IMR-90 (cell line): ENCODE data around the gene RNF123. TPM values are rescaled to one million over a fixed set of nuclear protein-coding genes. Genes with fewer than 3 reads are reported as not detected.

ENCODE experiments used
- ATAC-seq: fragments of 200-7000 bp; cut with Tn5 transposase; 2 replicates; pipeline ENCODE4 v1.9.1; 2020; ENCODE audit warnings: low read depth, mild to moderate bottlenecking, moderate library complexity
- BruUV-seq: library from RNA; stranded (reverse); fragments of 400-500 nt; replicated peaks from 2 replicates; lab custom pipeline; 2021; lab: Mats Ljungman, UMichigan
- CTCF ChIA-PET: fragments of 300-600 bp; formaldehyde crosslinking; extraction: SDS; loops from one replicate; lab custom pipeline; 2021; ENCODE audit warnings: antibody characterized with exemption; lab: Yijun Ruan, JAX
- POLR2A ChIA-PET: fragments of 300-600 bp; sonication (Branson Sonifier 250); formaldehyde crosslinking; loops from one replicate; lab custom pipeline; 2022; ENCODE audit warnings: antibody characterized with exemption; ENCODE audit not compliant: unreplicated experiment; lab: Charles Lee
- DNase-seq: peaks from one replicate; pipeline ENCODE4 v3.0.0; 2013
- H2AFZ ChIP-seq: replicated peaks from 2 replicates; pipeline ENCODE3; 2013; ENCODE audit warnings: low read length, mild to moderate bottlenecking; ENCODE audit not compliant: poor library complexity
- H2AK5ac ChIP-seq: 2 replicates; pipeline ENCODE4 v1.6.1; 2013; ENCODE audit warnings: low read depth, low read length, inconsistent platforms
- H2AK9ac ChIP-seq: replicated peaks from 2 replicates; pipeline ENCODE3; 2013; ENCODE audit warnings: mild to moderate bottlenecking, low read depth, low read length, moderate library complexity; ENCODE audit not compliant: poor library complexity
- H2BK120ac ChIP-seq: 2 replicates; pipeline ENCODE4 v1.6.1; 2013; ENCODE audit warnings: low read depth, low read length, inconsistent platforms
- H2BK15ac ChIP-seq: 3 replicates; pipeline ENCODE4 v1.6.1; 2013; ENCODE audit warnings: low read depth, low read length, inconsistent platforms
- H2BK20ac ChIP-seq: 2 replicates; pipeline ENCODE4 v1.6.1; 2013; ENCODE audit warnings: low read depth, mild to moderate bottlenecking, inconsistent platforms, low read length, moderate library complexity
- H2BK5ac ChIP-seq: 2 replicates; pipeline ENCODE4 v1.6.1; 2013; ENCODE audit warnings: mild to moderate bottlenecking, low read depth, low read length, inconsistent platforms; ENCODE audit not compliant: poor library complexity, severe bottlenecking
- H3K14ac ChIP-seq: replicated peaks from 2 replicates; pipeline ENCODE4 v1.6.1; 2013; ENCODE audit warnings: low read depth, low read length, inconsistent platforms
- H3K18ac ChIP-seq: 2 replicates; pipeline ENCODE4 v1.6.1; 2013; ENCODE audit warnings: low read depth, low read length, control low read depth
- H3K23ac ChIP-seq: 2 replicates; pipeline ENCODE4 v1.6.1; 2013; ENCODE audit warnings: low read depth, low read length, inconsistent platforms
- H3K27ac ChIP-seq: 2 replicates; pipeline ENCODE4 v1.5.1; 2013; ENCODE audit warnings: mild to moderate bottlenecking, control low read depth, low read length; ENCODE audit not compliant: insufficient read depth
- H3K27me3 ChIP-seq: 2 replicates; pipeline ENCODE4 v1.6.1; 2013; ENCODE audit warnings: low read length; ENCODE audit not compliant: control insufficient read depth, insufficient read depth
- H3K36me3 ChIP-seq: 2 replicates; pipeline ENCODE4 v1.6.1; 2013; ENCODE audit warnings: low read length, mixed read lengths; ENCODE audit not compliant: control insufficient read depth, insufficient read depth
- H3K4ac ChIP-seq: 2 replicates; pipeline ENCODE4 v1.6.1; 2013; ENCODE audit warnings: low read depth, low read length, inconsistent platforms
- H3K4me1 ChIP-seq: 2 replicates; pipeline ENCODE4 v1.6.1; 2013; ENCODE audit warnings: low read length, mixed read lengths; ENCODE audit not compliant: control insufficient read depth, insufficient read depth
- H3K4me2 ChIP-seq: 2 replicates; pipeline ENCODE4 v1.6.1; 2013; ENCODE audit warnings: low read depth, mild to moderate bottlenecking, control low read depth, low read length, moderate library complexity
- H3K4me3 ChIP-seq: 2 replicates; pipeline ENCODE4 v1.5.1; 2013; ENCODE audit warnings: low read depth, mild to moderate bottlenecking, control low read depth, low read length, moderate library complexity; ENCODE audit not compliant: insufficient read depth
- H3K56ac ChIP-seq: 2 replicates; pipeline ENCODE4 v1.6.1; 2013; ENCODE audit warnings: low read length, inconsistent platforms; ENCODE audit not compliant: insufficient read depth; ENCODE audit errors: extremely low read depth
- H3K79me1 ChIP-seq, 2 experiments: 2 replicates each; pipeline ENCODE4 v1.6.1; 2013; ENCODE audit warnings: low read length in 2 of 2, inconsistent platforms in 1 of 2, low read depth in 1 of 2
- H3K9ac ChIP-seq: 2 replicates; pipeline ENCODE4 v1.6.1; 2013; ENCODE audit warnings: low read depth, low read length, control low read depth
- H3K9me1 ChIP-seq: 2 replicates; pipeline ENCODE4 v1.6.1; 2013; ENCODE audit warnings: low read length, inconsistent platforms; ENCODE audit not compliant: insufficient read depth
- H3K9me3 ChIP-seq: 2 replicates; pipeline ENCODE4 v1.6.1; 2013; ENCODE audit warnings: low read length; ENCODE audit not compliant: control insufficient read depth, insufficient read depth
- H4K20me1 ChIP-seq: 2 replicates; pipeline ENCODE4 v1.6.1; 2013; ENCODE audit warnings: low read length, inconsistent platforms; ENCODE audit not compliant: insufficient read depth
- H4K5ac ChIP-seq: 2 replicates; pipeline ENCODE4 v1.6.1; 2013; ENCODE audit warnings: mild to moderate bottlenecking, low read depth, low read length, control low read depth
- H4K8ac ChIP-seq, 2 experiments: 2 replicates each; pipeline ENCODE4 v1.6.1; 2013; ENCODE audit warnings: low read depth in 2 of 2, low read length in 2 of 2, control low read depth in 1 of 2, inconsistent platforms in 1 of 2
- H4K91ac ChIP-seq: 2 replicates; pipeline ENCODE4 v1.6.1; 2013; ENCODE audit warnings: low read depth, low read length, inconsistent platforms; ENCODE audit not compliant: insufficient read depth
- BHLHE40 ChIP-seq: fragments of 150-350 bp; IDR thresholded peaks from 2 replicates; pipeline ENCODE4 v1.6.1; 2016; ENCODE audit warnings: mild to moderate bottlenecking, low read depth, low read length
- CEBPB ChIP-seq: IDR thresholded peaks from 2 replicates; pipeline ENCODE4 v1.6.1; 2012; ENCODE audit warnings: low read depth, low read length, improper control_type of control experiment
- MAZ ChIP-seq: IDR thresholded peaks from 2 replicates; pipeline ENCODE4 v1.6.1; 2012; ENCODE audit warnings: low read depth, mild to moderate bottlenecking, low read length, improper control_type of control experiment, moderate library complexity, borderline replicate concordance
- MXI1 ChIP-seq: IDR thresholded peaks from 2 replicates; pipeline ENCODE4 v1.6.1; 2012; ENCODE audit warnings: low read depth, mild to moderate bottlenecking, low read length, moderate library complexity, borderline replicate concordance
- NFE2L2 ChIP-seq: fragments of 150-350 bp; IDR thresholded peaks from 2 replicates; pipeline ENCODE4 v1.6.1; 2016; ENCODE audit warnings: low read depth, mild to moderate bottlenecking, low read length
- SMC3 ChIP-seq: fragments of 150-350 bp; IDR thresholded peaks from 2 replicates; pipeline ENCODE4 v1.6.1; 2016; ENCODE audit warnings: low read depth, mild to moderate bottlenecking, antibody characterized with exemption, low read length, moderate library complexity
- WGBS, 2 experiments: methylation state at CpG; one replicate each; pipeline versions ENCODE4 v1.1.5 to v1.1.7; 2013; ENCODE audit warnings: missing lambda C conversion rate in 2 of 2; ENCODE audit not compliant: insufficient read length in 1 of 2; ENCODE audit errors: extremely low coverage in 2 of 2; 5-methylcytosine and 5-hydroxymethylcytosine counted together
- dilution Hi-C: fragments of 300-500 bp; cut with HindIII; formaldehyde crosslinking; loops from one replicate; pipeline ENCODE4 v1.14.3; 2018; ENCODE audit warnings: low sequenced_read_pairs; ENCODE audit not compliant: unreplicated experiment
- in situ Hi-C: fragments of 300-500 bp; cut with MboI; formaldehyde crosslinking; loops from 3 replicates; pipeline ENCODE4 v1.14.3; 2019; ENCODE audit warnings: low sequenced_read_pairs, inconsistent platforms, mixed read lengths
- intact Hi-C: fragments of 100-400 bp; cut with micrococcal nuclease; formaldehyde crosslinking; loops from 2 replicates; pipeline ENCODE4 v1.10.0; 2022
- polyA plus RNA-seq, 3 experiments: library from polyadenylated mRNA; depleted of rRNA; stranded (reverse); fragments of >200 nt; gene quantifications; 2 replicates each; pipeline ENCODE4 v1.2.3, GENCODE V29; 2012; ENCODE audit warnings: low replicate concordance in 1 of 3
- total RNA-seq: library from RNA; depleted of rRNA; stranded (reverse); fragments of >200 nt; gene quantifications from 2 replicates; pipeline ENCODE4 v1.2.3, GENCODE V29; 2012
- TF ChIP-seq, protein P1 (sequence below): fragments of 150-350 bp; IDR thresholded peaks from 2 replicates; pipeline ENCODE4 v1.6.1; 2016; ENCODE audit warnings: low read depth, mild to moderate bottlenecking, low read length, moderate library complexity, borderline replicate concordance
- TF ChIP-seq, protein P2 (sequence below): fragments of 150-350 bp; IDR thresholded peaks from 2 replicates; pipeline ENCODE4 v1.6.1; 2017; ENCODE audit warnings: mild to moderate bottlenecking, antibody characterized with exemption, low read length, low read depth

RNF123 gene
- total and polyA plus RNA-seq, 2 of the 4 experiments (the other 2 are of a cell fraction), result 13.4 to 37.7 TPM

- Histone ChIP-seq H4K20me1 (peaks cover 19% of the 10 kb centered on the region; the same call in 1 of the 2 replicates), H2BK20ac (no peak overlapping the region), H4K8ac (no peak overlapping the region), H3K14ac (no peak overlapping the region), H2BK15ac (no peak overlapping the region), H3K79me1 (peaks cover 13 to 59% of the 10 kb centered on the region in 2 experiments), H4K5ac (no peak overlapping the region), H3K4me2 (no peak overlapping the region), H3K9ac (no peak overlapping the region), H3K56ac (no peak overlapping the region), H3K4ac (no peak overlapping the region), H2AK5ac (no peak overlapping the region), H3K36me3 (peaks cover 53% of the 10 kb centered on the region), H3K18ac (no peak overlapping the region), H2BK120ac (no peak overlapping the region), H3K27ac (no peak overlapping the region), H2AFZ (no peak overlapping the region), H3K9me3 (no peaks in the 10 kb centered on the region), H4K91ac (no peak overlapping the region), H3K27me3 (no peaks in the 10 kb centered on the region), H2BK5ac (no peak overlapping the region), H3K4me3 (no peak overlapping the region), H3K9me1 (peaks cover 18% of the 10 kb centered on the region), H3K23ac (no peak overlapping the region), H3K4me1 (no peaks in the 10 kb centered on the region), H2AK9ac (no peak overlapping the region)
- no peak for ATAC-seq
- in situ Hi-C loops (no loop called here), dilution Hi-C loops (no loop called here), intact Hi-C loops (no loop called here)
- ChIA-PET CTCF (no interaction called here), POLR2A (no interaction called here)
- no CpG with 5 or more reads among the region's 6 CpGs for WGBS, 2 experiments
- no TSS peak for BruUV-seq
- DNase-seq, result no peak
- no peak for TF ChIP-seq CEBPB
- no peak for TF ChIP-seq BHLHE40
- no peak for TF ChIP-seq MAZ
- TF ChIP-seq, protein P1, sequence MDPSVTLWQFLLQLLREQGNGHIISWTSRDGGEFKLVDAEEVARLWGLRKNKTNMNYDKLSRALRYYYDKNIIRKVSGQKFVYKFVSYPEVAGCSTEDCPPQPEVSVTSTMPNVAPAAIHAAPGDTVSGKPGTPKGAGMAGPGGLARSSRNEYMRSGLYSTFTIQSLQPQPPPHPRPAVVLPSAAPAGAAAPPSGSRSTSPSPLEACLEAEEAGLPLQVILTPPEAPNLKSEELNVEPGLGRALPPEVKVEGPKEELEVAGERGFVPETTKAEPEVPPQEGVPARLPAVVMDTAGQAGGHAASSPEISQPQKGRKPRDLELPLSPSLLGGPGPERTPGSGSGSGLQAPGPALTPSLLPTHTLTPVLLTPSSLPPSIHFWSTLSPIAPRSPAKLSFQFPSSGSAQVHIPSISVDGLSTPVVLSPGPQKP, result no peak
- TF ChIP-seq MXI1, result no peak
- TF ChIP-seq, protein P2, sequence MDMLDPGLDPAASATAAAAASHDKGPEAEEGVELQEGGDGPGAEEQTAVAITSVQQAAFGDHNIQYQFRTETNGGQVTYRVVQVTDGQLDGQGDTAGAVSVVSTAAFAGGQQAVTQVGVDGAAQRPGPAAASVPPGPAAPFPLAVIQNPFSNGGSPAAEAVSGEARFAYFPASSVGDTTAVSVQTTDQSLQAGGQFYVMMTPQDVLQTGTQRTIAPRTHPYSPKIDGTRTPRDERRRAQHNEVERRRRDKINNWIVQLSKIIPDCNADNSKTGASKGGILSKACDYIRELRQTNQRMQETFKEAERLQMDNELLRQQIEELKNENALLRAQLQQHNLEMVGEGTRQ, result no peak
- no peak for TF ChIP-seq NFE2L2
- TF ChIP-seq SMC3, result no peak
Measured at GRCh38 chr3:49734752-49735151, 45.4 kb downstream of the RNF123 start.
